ENCODE data around the gene ITFG2. TPM values are rescaled to one million over a fixed set of nuclear protein-coding genes. Genes with fewer than 3 reads are reported as not detected.
A peak's percentile ranks its signal among the peaks of the same experiment; 100 is the strongest.

The ITFG2 gene
- total and polyA plus RNA-seq, 2 donors (not counting 3 experiments of a cell fraction or from before 2014, with no cell fraction given), result 25.0 to 31.9 TPM

GRCh38 chr12:2797721-2798418 is 14.6 kb upstream of the ITFG2 start:
- dilution Hi-C loops (cut with MboI; ENCODE audit: extremely low pct_ligation_motif_present, low sequenced_read_pairs) (no loop called here), intact Hi-C loops (cut with micrococcal nuclease) (loop anchor here (1.0 kb wide), 1 partner anchor 243 kb away; no protein-coding TSS in a partner anchor)
- H3K4me3 ChIP-seq (replicated peaks in 1 of 3; ENCODE audit: insufficient read depth in 1 of 3, low read depth in 1 of 3, low read length in 3 of 3), result no peak overlapping the region
- H2AFZ ChIP-seq (ENCODE audit: low read depth, low read length), result no peak overlapping the region
- peak overlapping the region; percentile 14 for H3K4me2 ChIP-seq (ENCODE audit: insufficient read depth, low read length)
- H3K79me2 ChIP-seq (ENCODE audit: control insufficient read depth, insufficient read depth, low read length), result peaks cover 25% of the 10 kb centered on the region
- H3K4me1 ChIP-seq (ENCODE audit: control insufficient read depth, extremely low read depth, insufficient read depth, low read length), result peaks cover 23% of the 10 kb centered on the region
- FAIRE-seq (peak; percentile 82), DNase-seq (ENCODE audit: low read depth, low spot score) (peak; percentile 83)
- H3K9ac ChIP-seq (replicated peaks; ENCODE audit: extremely low read depth, insufficient read depth, low read length), result no peak overlapping the region
- ChIA-PET POLR2A (no interaction called here), CTCF (interaction anchor here (0.8 to 3.0 kb wide), 5 partner anchors 10 to 244 kb away, joined by 3 to 13 read pairs (median 3); partner anchors contain the start of gene ITFG2)
- no peaks in the 10 kb centered on the region for H4K20me1 ChIP-seq (replicated peaks; ENCODE audit: control insufficient read depth, extremely low read depth, insufficient read depth, low read length)
- no peaks in the 10 kb centered on the region for H3K9me1 ChIP-seq (replicated peaks; ENCODE audit: control insufficient read depth, extremely low read depth, insufficient read depth, low read length)
- no TSS peak for BruUV-seq (replicated peaks)
- no peaks in the 10 kb centered on the region for H3K9me3 ChIP-seq (replicated peaks; ENCODE audit: control insufficient read depth, insufficient read depth, low read length)
- H3K27me3 ChIP-seq (ENCODE audit: control insufficient read depth in 2 of 2, insufficient read depth in 2 of 2, low read length in 2 of 2), result peaks cover 2 to 3% of the 10 kb centered on the region in 2 experiments
- H3K36me3 ChIP-seq (ENCODE audit: control insufficient read depth in 2 of 2, extremely low read depth in 1 of 2, insufficient read depth in 2 of 2, low read length in 2 of 2), result peaks cover 22 to 34% of the 10 kb centered on the region in 2 experiments
- H3K27ac ChIP-seq (ENCODE audit: insufficient read depth, low read depth, low read length), result no peak overlapping the region
- TF ChIP-seq, protein P1, sequence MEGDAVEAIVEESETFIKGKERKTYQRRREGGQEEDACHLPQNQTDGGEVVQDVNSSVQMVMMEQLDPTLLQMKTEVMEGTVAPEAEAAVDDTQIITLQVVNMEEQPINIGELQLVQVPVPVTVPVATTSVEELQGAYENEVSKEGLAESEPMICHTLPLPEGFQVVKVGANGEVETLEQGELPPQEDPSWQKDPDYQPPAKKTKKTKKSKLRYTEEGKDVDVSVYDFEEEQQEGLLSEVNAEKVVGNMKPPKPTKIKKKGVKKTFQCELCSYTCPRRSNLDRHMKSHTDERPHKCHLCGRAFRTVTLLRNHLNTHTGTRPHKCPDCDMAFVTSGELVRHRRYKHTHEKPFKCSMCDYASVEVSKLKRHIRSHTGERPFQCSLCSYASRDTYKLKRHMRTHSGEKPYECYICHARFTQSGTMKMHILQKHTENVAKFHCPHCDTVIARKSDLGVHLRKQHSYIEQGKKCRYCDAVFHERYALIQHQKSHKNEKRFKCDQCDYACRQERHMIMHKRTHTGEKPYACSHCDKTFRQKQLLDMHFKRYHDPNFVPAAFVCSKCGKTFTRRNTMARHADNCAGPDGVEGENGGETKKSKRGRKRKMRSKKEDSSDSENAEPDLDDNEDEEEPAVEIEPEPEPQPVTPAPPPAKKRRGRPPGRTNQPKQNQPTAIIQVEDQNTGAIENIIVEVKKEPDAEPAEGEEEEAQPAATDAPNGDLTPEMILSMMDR (IDR thresholded peaks at IDR 0.05; ENCODE audit: extremely low read depth in 1 of 2, insufficient read depth in 1 of 2, low read depth in 1 of 2, low read length in 2 of 2), result peak in 1 of 2 donors; percentile 38
- no peak for TF ChIP-seq POLR2A (IDR thresholded peaks at IDR 0.05; ENCODE audit: low read depth, low read length)

- Histone ChIP-seq H3K9ac (replicated peaks; ENCODE audit: extremely low read depth, insufficient read depth, low read length) (no peak overlapping the region), H3K4me1 (ENCODE audit: control insufficient read depth, extremely low read depth, insufficient read depth, low read length) (peaks cover 29% of the 10 kb centered on the region), H3K4me3 (replicated peaks in 1 of 3; ENCODE audit: insufficient read depth in 1 of 3, low read depth in 1 of 3, low read length in 3 of 3) (no peak overlapping the region), H3K9me1 (replicated peaks; ENCODE audit: control insufficient read depth, extremely low read depth, insufficient read depth, low read length) (no peaks in the 10 kb centered on the region), H4K20me1 (replicated peaks; ENCODE audit: control insufficient read depth, extremely low read depth, insufficient read depth, low read length) (no peaks in the 10 kb centered on the region), H2AFZ (ENCODE audit: low read depth, low read length) (no peak overlapping the region), H3K27me3 (ENCODE audit: control insufficient read depth in 2 of 2, insufficient read depth in 2 of 2, low read length in 2 of 2) (no peaks in the 10 kb centered on the region), H3K27ac (ENCODE audit: insufficient read depth, low read depth, low read length) (no peak overlapping the region), H3K36me3 (ENCODE audit: control insufficient read depth in 2 of 2, extremely low read depth in 1 of 2, insufficient read depth in 2 of 2, low read length in 2 of 2) (peaks cover 30 to 46% of the 10 kb centered on the region in 2 experiments), H3K79me2 (ENCODE audit: control insufficient read depth, insufficient read depth, low read length) (peaks cover 25% of the 10 kb centered on the region), H3K4me2 (ENCODE audit: insufficient read depth, low read length) (no peak overlapping the region), H3K9me3 (replicated peaks; ENCODE audit: control insufficient read depth, insufficient read depth, low read length) (no peaks in the 10 kb centered on the region)
- FAIRE-seq, result no peak
- ChIA-PET POLR2A (no interaction called here), CTCF (interaction anchor here (3.0 kb wide), 1 partner anchor 13 kb away, joined by 13 read pairs; the partner anchor contains the start of gene ITFG2)
- dilution Hi-C loops (cut with MboI; ENCODE audit: extremely low pct_ligation_motif_present, low sequenced_read_pairs), result no loop called here
- DNase-seq (ENCODE audit: low read depth, low spot score), result no peak
- TF ChIP-seq, protein P1 (IDR thresholded peaks at IDR 0.05; ENCODE audit: extremely low read depth in 1 of 2, insufficient read depth in 1 of 2, low read depth in 1 of 2, low read length in 2 of 2), result no peak
- TF ChIP-seq POLR2A (IDR thresholded peaks at IDR 0.05; ENCODE audit: low read depth, low read length), result no peak
- BruUV-seq (replicated peaks), result no TSS peak
- intact Hi-C loops (cut with micrococcal nuclease), result no loop called here
Observed at GRCh38 chr12:2800046-2800570, 12.4 kb upstream of the ITFG2 start.
